ENCODE measurements around the gene MYO9A.

The MYO9A gene

GRCh38 chr15:71780115-71780976, 337.6 kb downstream of the MYO9A start:
- peak in 3 of 5 experiments; percentile 9 to 87 (median 10) for DNase-seq

- no peak for DNase-seq
These were observed 338.7 kb downstream of the MYO9A start for GRCh38 chr15:71779073-71779797.

GRCh38 chr15:71777216-71777943, 340.6 kb downstream of the MYO9A start:
- DNase-seq = no peak

GRCh38 chr15:71776304-71776703, 341.6 kb downstream of the MYO9A start:
- DNase-seq = no peak

GRCh38 chr15:71775856-71776255, 342.1 kb downstream of the MYO9A start:
- DNase-seq = no peak

- no peak for DNase-seq
These were observed 344.6 kb downstream of the MYO9A start for GRCh38 chr15:71773206-71773859.

All from T-helper 2 cell (primary cell).